LNCAP (cell line): ENCODE results near the gene AIRE.

Experiments used
- CTCF ChIP-seq: fragments of 450-650 bp; IDR thresholded peaks from 2 replicates; pipeline ENCODE4 v1.5.1; 2017; ENCODE audit warnings: mild to moderate bottlenecking

AIRE gene

GRCh38 chr21:44269090-44269489 is 16.6 kb upstream of the AIRE start:
- TF ChIP-seq CTCF = no peak

- TF ChIP-seq CTCF = no peak
Observed at GRCh38 chr21:44271558-44272283, 14.0 kb upstream of the AIRE start.

GRCh38 chr21:44272284-44272858 is 13.3 kb upstream of the AIRE start:
- no peak for TF ChIP-seq CTCF

GRCh38 chr21:44273046-44273445 is 12.6 kb upstream of the AIRE start:
- no peak for TF ChIP-seq CTCF

GRCh38 chr21:44275041-44275440 is 10.6 kb upstream of the AIRE start:
- TF ChIP-seq CTCF = no peak

- TF ChIP-seq CTCF = no peak
Observed at GRCh38 chr21:44279354-44280260, 6.1 kb upstream of the AIRE start.

- no peak for TF ChIP-seq CTCF
Observed at GRCh38 chr21:44281801-44282200, 3.9 kb upstream of the AIRE start.
